Activated naive CD8-positive, alpha-beta T cell treated with anti-CD3 and anti-CD28 coated beads, Interleukin-2, amount 50 U/mL, for 24 hours (primary cell): ENCODE data around the gene RRP1B.
"Not testable (repeated sequence)": the region's sequence is repeated elsewhere in the genome, so short reads cannot be mapped to it uniquely, and the experiment has no call there.

Source experiments
- ATAC-seq: fragments of 150-1000 bp; cut with Tn5 transposase; one replicate; pipeline ENCODE4 v1.10.0; 2021
- DNase-seq: peaks from one replicate; pipeline ENCODE4 v3.0.0; 2021
- H3K27ac Mint-ChIP-seq: one replicate; pipeline ENCODE4 v1.8.0; 2021; ENCODE audit warnings: mild to moderate bottlenecking, mixed read lengths
- H3K27me3 Mint-ChIP-seq: one replicate; pipeline ENCODE4 v1.8.0; 2021; ENCODE audit warnings: mixed read lengths
- H3K36me3 Mint-ChIP-seq: one replicate; pipeline ENCODE4 v1.8.0; 2021; ENCODE audit warnings: low read depth, mixed read lengths
- H3K4me1 Mint-ChIP-seq: one replicate; pipeline ENCODE4 v1.8.0; 2021; ENCODE audit warnings: mixed read lengths
- H3K4me3 Mint-ChIP-seq: one replicate; pipeline ENCODE4 v1.8.0; 2021; ENCODE audit warnings: mild to moderate bottlenecking, moderate library complexity, mixed read lengths
- H3K9me3 Mint-ChIP-seq: one replicate; pipeline ENCODE4 v1.8.0; 2021; ENCODE audit warnings: mixed read lengths

The RRP1B gene

GRCh38 chr21:43632373-43632905, 26.9 kb upstream of the RRP1B start:
- ATAC-seq, result no peak
- DNase-seq, result no peak
- Mint-ChIP-seq H3K36me3 (peaks cover 2% of the 10 kb centered on the region), H3K4me3 (no peak overlapping the region), H3K27me3 (no peaks in the 10 kb centered on the region), H3K27ac (no peak overlapping the region), H3K9me3 (no peaks in the 10 kb centered on the region), H3K4me1 (no peaks in the 10 kb centered on the region)

- Mint-ChIP-seq H3K4me3 (no peak overlapping the region), H3K4me1 (peaks cover 6% of the 10 kb centered on the region), H3K27me3 (no peaks in the 10 kb centered on the region), H3K27ac (no peak overlapping the region), H3K36me3 (no peaks in the 10 kb centered on the region), H3K9me3 (no peaks in the 10 kb centered on the region)
- ATAC-seq, result no peak
- no peak for DNase-seq
Measured at GRCh38 chr21:43634618-43635017, 24.7 kb upstream of the RRP1B start.

- no peak overlapping the region for H3K27ac Mint-ChIP-seq
- ATAC-seq (no peak), DNase-seq (no peak)
- H3K36me3 Mint-ChIP-seq, result no peaks in the 10 kb centered on the region
- H3K4me3 Mint-ChIP-seq, result no peak overlapping the region
- H3K27me3 Mint-ChIP-seq, result no peaks in the 10 kb centered on the region
- no peaks in the 10 kb centered on the region for H3K9me3 Mint-ChIP-seq
- peaks cover 11% of the 10 kb centered on the region for H3K4me1 Mint-ChIP-seq
Measured at GRCh38 chr21:43635436-43635835, 23.9 kb upstream of the RRP1B start.

GRCh38 chr21:43637530-43638158, 21.7 kb upstream of the RRP1B start:
- no peak overlapping the region for H3K4me3 Mint-ChIP-seq
- H3K27ac Mint-ChIP-seq, result no peak overlapping the region
- no peaks in the 10 kb centered on the region for H3K36me3 Mint-ChIP-seq
- DNase-seq (no peak), ATAC-seq (no peak)
- H3K9me3 Mint-ChIP-seq, result no peaks in the 10 kb centered on the region
- peaks cover 11% of the 10 kb centered on the region for H3K4me1 Mint-ChIP-seq
- H3K27me3 Mint-ChIP-seq, result no peaks in the 10 kb centered on the region

GRCh38 chr21:43639470-43640353, 19.6 kb upstream of the RRP1B start:
- ATAC-seq (no peak), DNase-seq (no peak)
- H3K4me1 Mint-ChIP-seq, result peaks cover 16% of the 10 kb centered on the region
- no peaks in the 10 kb centered on the region for H3K36me3 Mint-ChIP-seq
- H3K27me3 Mint-ChIP-seq, result peaks cover 2% of the 10 kb centered on the region
- no peak overlapping the region for H3K4me3 Mint-ChIP-seq
- H3K27ac Mint-ChIP-seq, result no peak overlapping the region
- no peaks in the 10 kb centered on the region for H3K9me3 Mint-ChIP-seq

- Mint-ChIP-seq H3K27ac (no peak overlapping the region), H3K4me1 (peaks cover 20% of the 10 kb centered on the region), H3K27me3 (peaks cover 2% of the 10 kb centered on the region), H3K9me3 (no peaks in the 10 kb centered on the region), H3K36me3 (no peaks in the 10 kb centered on the region), H3K4me3 (no peak overlapping the region)
- no peak for ATAC-seq
- no peak for DNase-seq
Measured at GRCh38 chr21:43640400-43640799, 19.0 kb upstream of the RRP1B start.

- Mint-ChIP-seq H3K36me3 (no peaks in the 10 kb centered on the region), H3K4me3 (no peak overlapping the region), H3K27me3 (peaks cover 2% of the 10 kb centered on the region), H3K27ac (no peak overlapping the region), H3K9me3 (no peaks in the 10 kb centered on the region), H3K4me1 (peaks cover 34% of the 10 kb centered on the region)
- DNase-seq, result no peak
- ATAC-seq, result no peak
Measured at GRCh38 chr21:43643193-43643592, 16.2 kb upstream of the RRP1B start.

- H3K27me3 Mint-ChIP-seq, result peaks cover 2% of the 10 kb centered on the region
- DNase-seq, result no peak
- H3K36me3 Mint-ChIP-seq, result no peaks in the 10 kb centered on the region
- no peak overlapping the region for H3K4me3 Mint-ChIP-seq
- no peak for ATAC-seq
- H3K9me3 Mint-ChIP-seq, result no peaks in the 10 kb centered on the region
- H3K27ac Mint-ChIP-seq, result no peak overlapping the region
- peaks cover 33% of the 10 kb centered on the region for H3K4me1 Mint-ChIP-seq
Measured at GRCh38 chr21:43644071-43644470, 15.3 kb upstream of the RRP1B start.

GRCh38 chr21:43644609-43645008, 14.8 kb upstream of the RRP1B start:
- no peak for ATAC-seq
- Mint-ChIP-seq H3K4me1 (peaks cover 28% of the 10 kb centered on the region), H3K9me3 (no peaks in the 10 kb centered on the region), H3K36me3 (no peaks in the 10 kb centered on the region), H3K27me3 (peaks cover 2% of the 10 kb centered on the region), H3K4me3 (no peak overlapping the region), H3K27ac (no peak overlapping the region)
- no peak for DNase-seq

- no peak for ATAC-seq
- peaks cover 23% of the 10 kb centered on the region for H3K4me1 Mint-ChIP-seq
- DNase-seq, result peak; percentile 21
- no peaks in the 10 kb centered on the region for H3K36me3 Mint-ChIP-seq
- H3K27ac Mint-ChIP-seq, result no peak overlapping the region
- H3K4me3 Mint-ChIP-seq, result peak overlapping the region; percentile 2
- no peaks in the 10 kb centered on the region for H3K9me3 Mint-ChIP-seq
- H3K27me3 Mint-ChIP-seq, result peaks cover 2% of the 10 kb centered on the region
Measured at GRCh38 chr21:43645136-43645891, 14.0 kb upstream of the RRP1B start.

- Mint-ChIP-seq H3K4me3 (peak overlapping the region; percentile 2), H3K27me3 (peaks cover 2% of the 10 kb centered on the region), H3K9me3 (no peaks in the 10 kb centered on the region), H3K27ac (peak overlapping the region; percentile 47), H3K4me1 (peaks cover 23% of the 10 kb centered on the region), H3K36me3 (no peaks in the 10 kb centered on the region)
- no peak for DNase-seq
- ATAC-seq, result no peak
Measured at GRCh38 chr21:43645976-43646375, 13.4 kb upstream of the RRP1B start.

GRCh38 chr21:43646550-43647260, 12.7 kb upstream of the RRP1B start:
- peak; percentile 99 for ATAC-seq
- peaks cover 23% of the 10 kb centered on the region for H3K4me1 Mint-ChIP-seq
- H3K27me3 Mint-ChIP-seq, result peaks cover 2% of the 10 kb centered on the region
- H3K4me3 Mint-ChIP-seq, result no peak overlapping the region
- no peaks in the 10 kb centered on the region for H3K36me3 Mint-ChIP-seq
- no peak overlapping the region for H3K27ac Mint-ChIP-seq
- peak; percentile 87 for DNase-seq
- no peaks in the 10 kb centered on the region for H3K9me3 Mint-ChIP-seq

GRCh38 chr21:43648171-43648570, 11.2 kb upstream of the RRP1B start:
- Mint-ChIP-seq H3K27me3 (peaks cover 2% of the 10 kb centered on the region), H3K4me3 (no peak overlapping the region), H3K27ac (no peak overlapping the region), H3K9me3 (no peaks in the 10 kb centered on the region), H3K4me1 (peaks cover 23% of the 10 kb centered on the region), H3K36me3 (no peaks in the 10 kb centered on the region)
- ATAC-seq, result no peak
- DNase-seq, result no peak

GRCh38 chr21:43651926-43652325, 7.4 kb upstream of the RRP1B start:
- not testable (repeated sequence) for H3K9me3 Mint-ChIP-seq, H3K27me3 Mint-ChIP-seq
- H3K27ac Mint-ChIP-seq, result peak overlapping the region; percentile 7

More at GRCh38 chr21:43651926-43652325, 7.4 kb upstream of the RRP1B start:
- H3K4me3 Mint-ChIP-seq, ATAC-seq, H3K4me1 Mint-ChIP-seq, H3K36me3 Mint-ChIP-seq, DNase-seq: not testable (repeated sequence)
